Measurements from ENCODE around the gene ADAP1. TPM values are rescaled to one million over a fixed set of nuclear protein-coding genes. Genes with fewer than 3 reads are reported as not detected.
"Not testable (repeated sequence)": the region's sequence is repeated elsewhere in the genome, so short reads cannot be mapped to it uniquely, and the experiment has no call there.

The ADAP1 gene
- total RNA-seq, 2 donors from 2014 or later = 19.7 to 19.8 TPM

GRCh38 chr7:946256-946996, 8.1 kb downstream of the ADAP1 start:
- no peaks in the 10 kb centered on the region for H3K27me3 ChIP-seq

DNA sequence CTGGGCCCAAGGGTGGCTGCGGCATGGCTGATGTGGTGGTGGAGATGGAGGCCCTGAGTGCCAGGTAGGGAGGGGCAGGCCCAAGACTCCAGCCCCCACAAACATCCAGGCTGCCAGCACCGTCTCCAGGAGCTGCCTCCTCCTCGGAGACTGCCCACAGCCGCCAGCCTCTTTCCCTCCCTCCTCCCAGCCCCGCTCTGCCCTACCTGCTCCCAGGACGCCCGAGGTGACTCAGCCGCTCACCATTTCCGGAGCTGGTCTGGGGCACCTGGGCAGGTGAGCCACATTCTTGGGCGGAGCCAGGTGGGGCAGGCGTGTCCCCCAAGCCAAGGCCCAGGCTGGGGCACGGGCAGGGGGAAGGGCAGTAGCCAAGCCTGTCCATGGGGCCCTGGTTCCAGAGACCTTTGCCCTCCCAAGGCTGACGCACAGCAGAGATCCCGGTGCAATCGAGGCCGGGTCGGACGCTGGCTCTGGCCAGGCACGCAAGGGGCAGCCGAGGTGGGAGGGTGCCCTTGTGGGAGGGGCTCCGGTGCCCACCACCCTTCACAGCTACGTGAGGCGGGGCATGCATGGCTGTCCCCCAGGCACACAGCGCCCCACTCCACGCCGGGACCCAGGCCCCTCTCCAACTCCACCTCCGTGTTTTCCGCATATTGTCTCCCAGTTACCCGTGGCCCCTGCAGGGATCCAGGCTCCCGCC, 8.8 kb downstream of the ADAP1 start:
- Histone ChIP-seq H3K4me3 (peak overlapping the region; percentile 6 to 8), H3K9me3 (no peaks in the 10 kb centered on the region), H3K36me3 (replicated peaks in 1 of 2; ENCODE audit: insufficient read depth in 1 of 2, low read depth in 2 of 2) (no peaks in the 10 kb centered on the region), H3K27me3 (no peaks in the 10 kb centered on the region), H3K27ac (peak overlapping the region; percentile 71 to 89 (median 84)), H3K4me1 (peaks cover 23% of the 10 kb centered on the region)
- DNase-seq = peak; percentile 88 to 98 (median 92)
- WGBS, 2 donors = 37 to 41% methylated on average over 15 to 30 of the region's 30 CpGs
- TF ChIP-seq CTCF (IDR thresholded peaks at IDR 0.05) (peak in 1 of 7 experiments; percentile 9), POLR2A (IDR thresholded peaks at IDR 0.05) (peak; percentile 91 to 95 (median 93))
- peak; percentile 97 for ATAC-seq
- intact Hi-C loops (cut with DNase I) = no loop called here

More at GRCh38 chr7:946256-946996, 8.1 kb downstream of the ADAP1 start:
- Histone ChIP-seq H3K27ac (peak overlapping the region in 3 of 4 donors; percentile 71 to 89 (median 83)), H3K36me3 (replicated peaks in 1 of 2; ENCODE audit: insufficient read depth in 1 of 2, low read depth in 2 of 2) (no peaks in the 10 kb centered on the region), H3K9me3 (no peaks in the 10 kb centered on the region), H3K4me1 (peaks cover 23% of the 10 kb centered on the region), H3K4me3 (no peak overlapping the region)
- DNase-seq = peak in 1 of 4 donors; percentile 17
- TF ChIP-seq POLR2A (IDR thresholded peaks at IDR 0.05) (no peak), CTCF (IDR thresholded peaks at IDR 0.05) (no peak)
- 70 to 72% methylated on average over 17 to 25 of the region's 29 CpGs for WGBS, 2 donors
- intact Hi-C loops (cut with DNase I) = no loop called here
- ATAC-seq = no peak

DNA sequence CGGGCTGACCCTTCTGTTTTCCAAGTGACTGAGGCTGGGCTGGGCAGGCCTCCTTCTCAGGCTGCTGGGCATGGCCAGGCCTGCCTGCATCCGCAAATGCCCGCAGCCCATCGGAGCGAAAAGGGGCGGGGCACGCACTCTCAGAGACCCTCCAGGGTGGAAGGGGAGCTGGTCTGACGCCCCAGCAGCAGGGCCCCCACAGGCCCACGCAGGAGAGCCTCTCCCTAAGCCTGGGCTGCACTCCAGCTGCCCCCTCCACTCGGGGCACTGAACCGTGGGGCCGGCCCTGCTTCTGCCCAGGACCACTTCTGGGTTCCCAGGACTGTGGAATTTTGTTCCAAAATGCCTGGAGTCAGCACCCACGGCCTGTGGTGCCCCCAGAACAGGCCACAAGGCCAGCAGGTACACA, 9.3 kb downstream of the ADAP1 start:
- no peaks in the 10 kb centered on the region for H3K9me3 ChIP-seq
- 16 to 33% methylated on average over 1 to 13 of the region's 13 CpGs for WGBS, 2 donors
- peaks cover 23% of the 10 kb centered on the region for H3K4me1 ChIP-seq
- intact Hi-C loops (cut with DNase I) = no loop called here
- peak; percentile 8 for ATAC-seq
- H3K27me3 ChIP-seq = no peaks in the 10 kb centered on the region
- H3K36me3 ChIP-seq (replicated peaks in 1 of 2; ENCODE audit: insufficient read depth in 1 of 2, low read depth in 2 of 2) = no peaks in the 10 kb centered on the region
- TF ChIP-seq CTCF (IDR thresholded peaks at IDR 0.05) (peak in 1 of 7 experiments; percentile 24), POLR2A (IDR thresholded peaks at IDR 0.05) (no peak)
- no peak for DNase-seq
- H3K4me3 ChIP-seq = peak overlapping the region; percentile 6 to 8
- peak overlapping the region; percentile 71 to 89 (median 84) for H3K27ac ChIP-seq

DNA sequence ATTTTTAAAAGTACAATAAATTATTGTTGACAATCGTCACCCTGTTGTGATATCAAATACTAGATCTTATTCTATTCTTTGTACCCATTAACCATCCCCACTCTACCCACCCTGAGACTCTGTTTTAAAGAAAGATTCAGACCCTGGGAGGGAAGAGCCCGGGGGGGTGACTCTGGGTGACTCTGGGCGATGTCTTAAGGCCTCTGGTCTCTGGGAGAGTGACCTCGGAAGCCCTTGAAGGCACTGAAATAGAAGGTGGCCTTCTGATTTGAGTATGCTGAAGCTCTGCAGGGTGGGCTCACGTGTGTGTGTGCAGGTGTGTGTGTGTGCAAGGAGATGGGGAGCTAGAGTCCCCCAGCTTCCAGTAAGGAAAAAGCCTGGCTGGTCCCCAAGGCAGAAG, 9.7 kb downstream of the ADAP1 start:
- ATAC-seq = no peak
- H3K27ac ChIP-seq = peak overlapping the region; percentile 71 to 89 (median 84)
- WGBS, 2 donors = 51 to 61% methylated on average over 5 of the region's 5 CpGs

GRCh38 chr7:943793-944192, 10.7 kb downstream of the ADAP1 start:
- H3K9me3 ChIP-seq; H3K36me3 ChIP-seq (replicated peaks in 1 of 2; ENCODE audit: insufficient read depth in 1 of 2, low read depth in 2 of 2); H3K4me3 ChIP-seq; H3K27ac ChIP-seq; H3K27me3 ChIP-seq; DNase-seq; intact Hi-C loops (cut with DNase I); ATAC-seq: not testable (repeated sequence)
- 94 to 96% methylated on average over 4 of the region's 4 CpGs for WGBS, 2 donors
- peaks cover 23% of the 10 kb centered on the region for H3K4me1 ChIP-seq

More for the DNA sequence above, 9.7 kb downstream of the ADAP1 start:
- no peak for TF ChIP-seq POLR2A (IDR thresholded peaks at IDR 0.05)
- no peak for TF ChIP-seq CTCF (IDR thresholded peaks at IDR 0.05)
- no peaks in the 10 kb centered on the region for H3K9me3 ChIP-seq
- no peaks in the 10 kb centered on the region for H3K27me3 ChIP-seq
- intact Hi-C loops (cut with DNase I) = no loop called here
- H3K4me3 ChIP-seq = no peak overlapping the region
- DNase-seq = no peak
- H3K4me1 ChIP-seq = peaks cover 23% of the 10 kb centered on the region
- H3K36me3 ChIP-seq (replicated peaks in 1 of 2; ENCODE audit: insufficient read depth in 1 of 2, low read depth in 2 of 2) = no peaks in the 10 kb centered on the region
